H9 (cell line): ENCODE data around the gene SELENBP1. TPM values are rescaled to one million over a fixed set of nuclear protein-coding genes. Genes with fewer than 3 reads are reported as not detected.

ENCODE experiments used
- DNase-seq: peaks from one replicate; pipeline ENCODE4 v3.0.0-alpha.2; 2017
- H2AFZ ChIP-seq: one replicate; pipeline ENCODE4 v1.6.1; 2013; ENCODE audit warnings: mild to moderate bottlenecking, low read length, control low read depth, moderate library complexity
- H2AK5ac ChIP-seq: 2 replicates; pipeline ENCODE4 v1.6.1; 2013; ENCODE audit warnings: low read length, control low read depth, mixed read lengths; ENCODE audit not compliant: insufficient read length
- H2BK120ac ChIP-seq: one replicate; pipeline ENCODE4 v1.6.1; 2013; ENCODE audit warnings: low read depth, mild to moderate bottlenecking, low read length, control low read depth, inconsistent platforms; ENCODE audit not compliant: poor library complexity, severe bottlenecking
- H2BK12ac ChIP-seq: 2 replicates; pipeline ENCODE4 v1.6.1; 2013; ENCODE audit warnings: low read length, control low read depth, mixed read lengths, low read depth; ENCODE audit not compliant: insufficient read length
- H2BK15ac ChIP-seq: 2 replicates; pipeline ENCODE4 v1.6.1; 2013; ENCODE audit warnings: low read depth, low read length, control low read depth
- H2BK20ac ChIP-seq: one replicate; pipeline ENCODE4 v1.6.1; 2013; ENCODE audit warnings: low read depth, mild to moderate bottlenecking, low read length, control low read depth, inconsistent platforms; ENCODE audit not compliant: poor library complexity, severe bottlenecking
- H2BK5ac ChIP-seq: 2 replicates; pipeline ENCODE4 v1.6.1; 2013; ENCODE audit warnings: low read length, control low read depth, mixed read lengths; ENCODE audit not compliant: insufficient read length
- H3K14ac ChIP-seq: 2 replicates; pipeline ENCODE4 v1.6.1; 2013; ENCODE audit warnings: low read length, control low read depth; ENCODE audit not compliant: insufficient read depth
- H3K18ac ChIP-seq: 2 replicates; pipeline ENCODE4 v1.6.1; 2013; ENCODE audit warnings: low read depth, mild to moderate bottlenecking, mixed read lengths, low read length, control low read depth; ENCODE audit not compliant: insufficient read length
- H3K23ac ChIP-seq: 2 replicates; pipeline ENCODE4 v1.6.1; 2013; ENCODE audit warnings: low read length, control low read depth, mixed read lengths, low read depth; ENCODE audit not compliant: insufficient read length
- H3K23me2 ChIP-seq: 2 replicates; pipeline ENCODE4 v1.6.1; 2013; ENCODE audit warnings: low read depth, mild to moderate bottlenecking, mixed read lengths, low read length, control low read depth; ENCODE audit not compliant: insufficient read length, poor library complexity, severe bottlenecking
- H3K27ac ChIP-seq: 2 replicates; pipeline ENCODE4 v1.5.1; 2013; ENCODE audit warnings: low read length, control low read depth, mixed read lengths, low read depth; ENCODE audit not compliant: insufficient read length
- H3K27me3 ChIP-seq: 2 replicates; pipeline ENCODE4 v1.6.1; 2013; ENCODE audit warnings: low read length, control low read depth, inconsistent platforms; ENCODE audit not compliant: insufficient read depth
- H3K4ac ChIP-seq: 2 replicates; pipeline ENCODE4 v1.6.1; 2013; ENCODE audit warnings: low read depth, mild to moderate bottlenecking, control low read depth, inconsistent platforms, low read length, moderate library complexity
- H3K4me1 ChIP-seq: 2 replicates; pipeline ENCODE4 v1.6.1; 2013; ENCODE audit warnings: low read length, control low read depth, inconsistent platforms; ENCODE audit not compliant: insufficient read depth
- H3K4me2 ChIP-seq: 2 replicates; pipeline ENCODE4 v1.6.1; 2013; ENCODE audit warnings: low read length, control low read depth, mixed read lengths; ENCODE audit not compliant: insufficient read length, insufficient read depth
- H3K56ac ChIP-seq: 2 replicates; pipeline ENCODE4 v1.6.1; 2013; ENCODE audit warnings: low read depth, mild to moderate bottlenecking, mixed read lengths, low read length, control low read depth; ENCODE audit not compliant: insufficient read length
- H3K79me1 ChIP-seq: 2 replicates; pipeline ENCODE4 v1.6.1; 2013; ENCODE audit warnings: low read depth, mild to moderate bottlenecking, moderate library complexity, low read length, control low read depth, inconsistent platforms; ENCODE audit not compliant: insufficient read depth, poor library complexity, severe bottlenecking
- H3K79me2 ChIP-seq: 2 replicates; pipeline ENCODE4 v1.6.1; 2013; ENCODE audit warnings: low read length, control low read depth, inconsistent platforms; ENCODE audit not compliant: insufficient read depth
- H3K9ac ChIP-seq: 2 replicates; pipeline ENCODE4 v1.6.1; 2013; ENCODE audit warnings: low read length, control low read depth, mixed read lengths; ENCODE audit not compliant: insufficient read length; ENCODE audit errors: extremely low read depth
- H3K9me3 ChIP-seq: one replicate; pipeline ENCODE4 v1.6.1; 2013; ENCODE audit warnings: low read depth, low read length, inconsistent platforms; ENCODE audit not compliant: control insufficient read depth
- H3T11ph ChIP-seq: one replicate; pipeline ENCODE4 v1.6.1; 2013; ENCODE audit warnings: mild to moderate bottlenecking, low read length, control low read depth, inconsistent platforms
- H4K20me1 ChIP-seq: one replicate; pipeline ENCODE4 v1.6.1; 2013; ENCODE audit not compliant: control insufficient read depth, insufficient read length, insufficient read depth
- H4K5ac ChIP-seq: 2 replicates; pipeline ENCODE4 v1.6.1; 2013; ENCODE audit warnings: low read depth, mild to moderate bottlenecking, mixed read lengths, low read length, control low read depth; ENCODE audit not compliant: insufficient read length
- H4K8ac ChIP-seq: replicated peaks from 2 replicates; pipeline ENCODE4 v1.6.1; 2013; ENCODE audit warnings: low read length, control low read depth, mixed read lengths, low read depth; ENCODE audit not compliant: insufficient read length
- H4K91ac ChIP-seq: 2 replicates; pipeline ENCODE4 v1.6.1; 2013; ENCODE audit warnings: low read depth, mild to moderate bottlenecking, moderate library complexity, mixed read lengths, low read length, control low read depth; ENCODE audit not compliant: insufficient read length
- H3K27ac Mint-ChIP-seq, 3 experiments: 2 replicates in 2 of 3; 3 replicates in 1 of 3; pipeline ENCODE4 v1.8.0; 2020 to 2021; ENCODE audit warnings: mixed read lengths in 3 of 3, mild to moderate bottlenecking in 1 of 3, moderate library complexity in 1 of 3
- H3K27me3 Mint-ChIP-seq: 2 replicates; pipeline ENCODE4 v1.8.0; 2021; ENCODE audit warnings: low read depth, mild to moderate bottlenecking, moderate library complexity, mixed read lengths
- H3K36me3 Mint-ChIP-seq, 3 experiments: 2 replicates in 2 of 3; 3 replicates in 1 of 3; pipeline ENCODE4 v1.8.0; 2020 to 2021; ENCODE audit warnings: low read depth in 3 of 3, mixed read lengths in 3 of 3; ENCODE audit not compliant: insufficient read depth in 1 of 3
- H3K4me1 Mint-ChIP-seq, 2 experiments: 2 replicates each; pipeline ENCODE4 v1.8.0; 2020; ENCODE audit warnings: mixed read lengths in 2 of 2
- H3K4me3 Mint-ChIP-seq, 2 experiments: 2 replicates in 1 of 2; 3 replicates in 1 of 2; pipeline ENCODE4 v1.8.0; 2020 to 2021; ENCODE audit warnings: mild to moderate bottlenecking in 2 of 2, mixed read lengths in 2 of 2, moderate library complexity in 1 of 2
- H3K9me3 Mint-ChIP-seq, 2 experiments: 2 replicates in 1 of 2; 3 replicates in 1 of 2; pipeline ENCODE4 v1.8.0; 2020; ENCODE audit warnings: mild to moderate bottlenecking in 2 of 2, mixed read lengths in 2 of 2, moderate library complexity in 1 of 2
- CTCF ChIP-seq: fragments of 200-600 bp; sonication (generic); conservative IDR thresholded peaks from 3 replicates; pipeline ENCODE4 v1.8.0; 2021; ENCODE audit warnings: antibody characterized with exemption, mild to moderate bottlenecking
- WGBS: extraction: QIAGEN DNeasy Blood & Tissue Kit; methylation state at CpG from one replicate; pipeline ENCODE4 v1.1.7; 2013; ENCODE audit warnings: missing lambda C conversion rate, low lambda C conversion rate, mixed read lengths; ENCODE audit not compliant: insufficient read length; ENCODE audit errors: extremely low coverage; 5-methylcytosine and 5-hydroxymethylcytosine counted together
- total RNA-seq: library from RNA; stranded (reverse); gene quantifications from 2 replicates; pipeline ENCODE4 v1.2.1, GENCODE V29; 2021

Gene SELENBP1
- total RNA-seq, 1 experiment from 2014 or later, result 14.2 TPM

- no peak overlapping the region for H2AFZ ChIP-seq
- Mint-ChIP-seq H3K9me3 (no peaks in the 10 kb centered on the region), H3K4me1 (no peaks in the 10 kb centered on the region), H3K4me3 (no peak overlapping the region), H3K27ac (no peak overlapping the region), H3K36me3 (peaks cover 29 to 84% (median 81%) of the 10 kb centered on the region in 3 experiments; a peak in 6 of 7 replicates), H3K27me3 (no peaks in the 10 kb centered on the region)
- no peak overlapping the region for H3K4me2 ChIP-seq
- H3K79me2 ChIP-seq, result no peaks in the 10 kb centered on the region
- no peaks in the 10 kb centered on the region for H3K4me1 ChIP-seq
- H4K91ac ChIP-seq, result no peak overlapping the region
- no peak overlapping the region for H3K27ac ChIP-seq
- no peak overlapping the region for H3K23ac ChIP-seq
- no peaks in the 10 kb centered on the region for H3K27me3 ChIP-seq
- no CpG with 5 or more reads among the region's 3 CpGs for WGBS
- no peak overlapping the region for H2BK5ac ChIP-seq
- no peaks in the 10 kb centered on the region for H3K9me3 ChIP-seq
- no peak overlapping the region for H3T11ph ChIP-seq
- no peak for DNase-seq
- H3K14ac ChIP-seq, result no peak overlapping the region
- H4K20me1 ChIP-seq, result no peaks in the 10 kb centered on the region
- no peak overlapping the region for H4K5ac ChIP-seq
- H3K79me1 ChIP-seq, result no peaks in the 10 kb centered on the region
- H4K8ac ChIP-seq, result no peak overlapping the region
- H2BK12ac ChIP-seq, result no peak overlapping the region
- no peak overlapping the region for H3K56ac ChIP-seq
- no peak overlapping the region for H3K4ac ChIP-seq
- no peak overlapping the region for H2BK20ac ChIP-seq
- H3K23me2 ChIP-seq, result no peaks in the 10 kb centered on the region
- H3K18ac ChIP-seq, result no peak overlapping the region
- H2BK15ac ChIP-seq, result no peak overlapping the region
- H2AK5ac ChIP-seq, result no peak overlapping the region
- H3K9ac ChIP-seq, result no peak overlapping the region
- no peak overlapping the region for H2BK120ac ChIP-seq
- no peak for TF ChIP-seq CTCF
Observed at GRCh38 chr1:151418081-151418480, 45.6 kb upstream of the SELENBP1 start.
